Fibroblast of lung (primary cell): Measurements from ENCODE around the gene PMS2.

Source experiments
- CTCF ChIP-seq, 2 donors: IDR thresholded peaks in 1 of 2; conservative IDR thresholded peaks in 1 of 2; 1 replicate in 1 of 2; 2 replicates in 1 of 2; pipeline ENCODE4 v1.5.1; 2011 to 2012; ENCODE audit warnings: low read length in 2 of 2, control low read depth in 1 of 2, inconsistent platforms in 1 of 2, low read depth in 1 of 2, mild to moderate bottlenecking in 1 of 2
- EZH2 ChIP-seq: IDR thresholded peaks from 2 replicates; pipeline ENCODE4 v1.5.1; 2012; ENCODE audit warnings: low read length, control low read depth, mild to moderate bottlenecking; ENCODE audit errors: missing control alignments

- TF ChIP-seq CTCF (conservative IDR thresholded peaks at IDR 0.05 in 1 of 2, IDR thresholded peaks at IDR 0.05 in 1 of 2; ENCODE audit: low read depth in 1 of 2, low read length in 2 of 2) (no peak), EZH2 (no peak)
Observed at GRCh38 chr7:6032167-6032566, 23.3 kb upstream of the PMS2 start.
